ENCODE measurements around the gene SLC49A4. TPM values are rescaled to one million over a fixed set of nuclear protein-coding genes. Genes with fewer than 3 reads are reported as not detected.

Gene SLC49A4
- total and polyA plus RNA-seq, 2 of the 8 experiments (the other 6 are each of a cell fraction or from before 2014, with no cell fraction given), result 9.5 to 10.2 TPM

GRCh38 chr3:122926322-122926721 lies 131.5 kb downstream of the SLC49A4 start:
- ChIA-PET CTCF (ENCODE audit: partially characterized antibody) (interaction anchor here (0.7 to 6.4 kb wide), 4 partner anchors 16 to 103 kb away, joined by 3 to 57 read pairs (median 3); no protein-coding TSS in a partner anchor), POLR2A (ENCODE audit: partially characterized antibody) (no interaction called here)
- Histone ChIP-seq H3K79me1 (ENCODE audit: low read depth, low read length) (no peaks in the 10 kb centered on the region; the same call in 1 of the 2 replicates), H4K20me1 (replicated peaks in 1 of 2; ENCODE audit: control insufficient read depth in 1 of 2, insufficient read depth in 2 of 2, low read length in 2 of 2) (no peaks in the 10 kb centered on the region), H3K79me2 (ENCODE audit: control insufficient read depth in 1 of 2, insufficient read depth in 2 of 2, low read length in 2 of 2) (no peaks in the 10 kb centered on the region), H3K18ac (ENCODE audit: extremely low read depth, low read length) (no peak overlapping the region), H3K4me3 (ENCODE audit: extremely low read depth in 1 of 4, insufficient read depth in 2 of 4, low read depth in 3 of 4, low read length in 4 of 4) (no peak overlapping the region), H2BK20ac (ENCODE audit: low read length) (no peak overlapping the region), H4K8ac (ENCODE audit: extremely low read depth, insufficient read depth, low read length) (no peak overlapping the region), H4K91ac (replicated peaks; ENCODE audit: insufficient read length, low read length) (no peak overlapping the region), H3K56ac (replicated peaks; ENCODE audit: insufficient read length, low read depth, low read length) (no peak overlapping the region), H3K9me3 (ENCODE audit: insufficient read depth in 2 of 2, low read depth in 1 of 2, low read length in 1 of 2) (no peaks in the 10 kb centered on the region), H2AFZ (ENCODE audit: low read length) (no peak overlapping the region), H3K23ac (ENCODE audit: insufficient read length) (no peak overlapping the region), H2BK120ac (replicated peaks; ENCODE audit: low read depth, low read length) (no peak overlapping the region), H2BK5ac (ENCODE audit: low read depth, low read length) (no peak overlapping the region), H2BK15ac (ENCODE audit: low read length) (no peak overlapping the region), H3K27me3 (replicated peaks in 1 of 4; ENCODE audit: control insufficient read depth in 3 of 4, extremely low read depth in 1 of 4, insufficient read depth in 3 of 4, low read length in 3 of 4) (peaks cover 0 to 20% (median 15%) of the 10 kb centered on the region in 4 experiments; a peak in 5 of 7 replicates), H3K14ac (ENCODE audit: insufficient read length) (no peak overlapping the region), H3K36me3 (ENCODE audit: control insufficient read depth in 2 of 4, insufficient read depth in 4 of 4, low read length in 3 of 4) (no peaks in the 10 kb centered on the region), H2AK5ac (ENCODE audit: low read depth, low read length) (no peak overlapping the region), H2BK12ac (ENCODE audit: low read depth, low read length) (no peak overlapping the region), H3K23me2 (ENCODE audit: low read depth, low read length) (peaks cover 6% of the 10 kb centered on the region; the same call in 1 of the 2 replicates), H3K9ac (replicated peaks in 1 of 4; ENCODE audit: extremely low read depth in 1 of 4, low read depth in 3 of 4, low read length in 3 of 4) (no peak overlapping the region), H4K5ac (ENCODE audit: insufficient read length, low read depth, low read length) (no peak overlapping the region), H3K4me2 (ENCODE audit: insufficient read depth in 1 of 2, low read depth in 2 of 2, low read length in 2 of 2) (no peak overlapping the region), H3K4ac (replicated peaks; ENCODE audit: insufficient read length, low read depth, low read length) (no peak overlapping the region), H3K27ac (ENCODE audit: low read depth, low read length) (no peak overlapping the region), H3K4me1 (replicated peaks in 1 of 4; ENCODE audit: control insufficient read depth in 3 of 4, insufficient read depth in 4 of 4, low read length in 3 of 4) (peaks cover 0 to 3% (median 2%) of the 10 kb centered on the region in 4 experiments; a peak in 4 of 7 replicates)
- no peak for DNase-seq (ENCODE audit: low read depth in 1 of 2, low spot score in 2 of 2)
- FAIRE-seq, result no peak
- WGBS, 2 experiments (ENCODE audit: extremely low coverage in 1 of 2, insufficient coverage in 1 of 2, insufficient read length in 1 of 2, insufficient replicate concordance in 2 of 2, low coverage in 1 of 2, low lambda C conversion rate in 2 of 2, missing lambda C conversion rate in 1 of 2), result 93% methylated on average over 20 of the region's 20 CpGs; no CpG with 5 or more reads in 1 of the 2 experiments
- no peak for TF ChIP-seq BACH1 (IDR thresholded peaks at IDR 0.05; ENCODE audit: low read length)

Measured in H1 (cell line).